ENCODE measurements around the gene CCDC192.

Gene CCDC192

GRCh38 chr5:127909066-127909465 is 205.9 kb downstream of the CCDC192 start:
- no peaks in the 10 kb centered on the region for H3K36me3 ChIP-seq (ENCODE audit: control insufficient read depth in 1 of 2, insufficient read depth in 2 of 2, low read length in 2 of 2)
- H3K4me3 ChIP-seq (ENCODE audit: low read depth in 1 of 2, low read length in 2 of 2), result no peak overlapping the region
- H3K9me3 ChIP-seq (ENCODE audit: control insufficient read depth in 1 of 2, low read length in 2 of 2), result no peaks in the 10 kb centered on the region
- no peak overlapping the region for H3K27ac ChIP-seq (ENCODE audit: low read depth, low read length)
- no peaks in the 10 kb centered on the region for H3K27me3 ChIP-seq (ENCODE audit: control insufficient read depth in 1 of 2, insufficient read depth in 2 of 2, low read length in 2 of 2)
- H3K9ac ChIP-seq (ENCODE audit: low read depth in 1 of 2, low read length in 2 of 2), result peak overlapping the region in 1 of 2 donors; percentile 8
- peaks cover 0 to 20% of the 10 kb centered on the region in 2 donors for H3K4me1 ChIP-seq (ENCODE audit: control insufficient read depth in 1 of 2, insufficient read depth in 2 of 2, low read length in 2 of 2)

- Histone ChIP-seq H3K27ac (ENCODE audit: low read depth, low read length) (no peak overlapping the region), H3K4me3 (ENCODE audit: low read depth in 1 of 2, low read length in 2 of 2) (no peak overlapping the region)
These were observed 206.6 kb downstream of the CCDC192 start for GRCh38 chr5:127909821-127910220.

GRCh38 chr5:127910307-127910956 is 207.2 kb downstream of the CCDC192 start:
- Histone ChIP-seq H3K27ac (ENCODE audit: low read depth, low read length) (no peak overlapping the region), H3K9ac (ENCODE audit: low read depth in 1 of 2, low read length in 2 of 2) (no peak overlapping the region), H3K4me3 (ENCODE audit: low read depth in 1 of 2, low read length in 2 of 2) (no peak overlapping the region), H3K27me3 (ENCODE audit: control insufficient read depth in 1 of 2, insufficient read depth in 2 of 2, low read length in 2 of 2) (no peaks in the 10 kb centered on the region), H3K36me3 (ENCODE audit: control insufficient read depth in 1 of 2, insufficient read depth in 2 of 2, low read length in 2 of 2) (no peaks in the 10 kb centered on the region), H3K9me3 (ENCODE audit: control insufficient read depth in 1 of 2, low read length in 2 of 2) (no peaks in the 10 kb centered on the region), H3K4me1 (ENCODE audit: control insufficient read depth in 1 of 2, insufficient read depth in 2 of 2, low read length in 2 of 2) (peaks cover 0 to 20% of the 10 kb centered on the region in 2 donors)

More at GRCh38 chr5:127909821-127910220, 206.6 kb downstream of the CCDC192 start:
- no peaks in the 10 kb centered on the region for H3K9me3 ChIP-seq (ENCODE audit: control insufficient read depth in 1 of 2, low read length in 2 of 2)
- H3K4me1 ChIP-seq (ENCODE audit: control insufficient read depth in 1 of 2, insufficient read depth in 2 of 2, low read length in 2 of 2), result peaks cover 0 to 20% of the 10 kb centered on the region in 2 donors
- no peaks in the 10 kb centered on the region for H3K36me3 ChIP-seq (ENCODE audit: control insufficient read depth in 1 of 2, insufficient read depth in 2 of 2, low read length in 2 of 2)
- H3K9ac ChIP-seq (ENCODE audit: low read depth in 1 of 2, low read length in 2 of 2), result no peak overlapping the region
- no peaks in the 10 kb centered on the region for H3K27me3 ChIP-seq (ENCODE audit: control insufficient read depth in 1 of 2, insufficient read depth in 2 of 2, low read length in 2 of 2)

- H3K27ac ChIP-seq (ENCODE audit: low read depth, low read length), result no peak overlapping the region
- no peak overlapping the region for H3K9ac ChIP-seq (ENCODE audit: low read depth in 1 of 2, low read length in 2 of 2)
- H3K4me3 ChIP-seq (ENCODE audit: low read depth in 1 of 2, low read length in 2 of 2), result no peak overlapping the region
- H3K27me3 ChIP-seq (ENCODE audit: control insufficient read depth in 1 of 2, insufficient read depth in 2 of 2, low read length in 2 of 2), result no peaks in the 10 kb centered on the region
- no peaks in the 10 kb centered on the region for H3K9me3 ChIP-seq (ENCODE audit: control insufficient read depth in 1 of 2, low read length in 2 of 2)
- H3K4me1 ChIP-seq (ENCODE audit: control insufficient read depth in 1 of 2, insufficient read depth in 2 of 2, low read length in 2 of 2), result peaks cover 2 to 21% of the 10 kb centered on the region in 2 donors
- H3K36me3 ChIP-seq (ENCODE audit: control insufficient read depth in 1 of 2, insufficient read depth in 2 of 2, low read length in 2 of 2), result no peaks in the 10 kb centered on the region
These were observed 208.4 kb downstream of the CCDC192 start for GRCh38 chr5:127911619-127912018.

- H3K27me3 ChIP-seq (ENCODE audit: control insufficient read depth in 1 of 2, insufficient read depth in 2 of 2, low read length in 2 of 2), result no peaks in the 10 kb centered on the region
These were observed 209.2 kb downstream of the CCDC192 start for GRCh38 chr5:127912411-127912810.

GRCh38 chr5:127916885-127917573 is 213.8 kb downstream of the CCDC192 start:
- Histone ChIP-seq H3K36me3 (ENCODE audit: control insufficient read depth in 1 of 2, insufficient read depth in 2 of 2, low read length in 2 of 2) (no peaks in the 10 kb centered on the region), H3K4me1 (ENCODE audit: control insufficient read depth in 1 of 2, insufficient read depth in 2 of 2, low read length in 2 of 2) (peaks cover 4 to 14% of the 10 kb centered on the region in 2 donors), H3K9me3 (ENCODE audit: control insufficient read depth in 1 of 2, low read length in 2 of 2) (no peaks in the 10 kb centered on the region), H3K9ac (ENCODE audit: low read depth in 1 of 2, low read length in 2 of 2) (peak overlapping the region in 1 of 2 donors; percentile 4), H3K27ac (ENCODE audit: low read depth, low read length) (no peak overlapping the region), H3K4me3 (ENCODE audit: low read depth in 1 of 2, low read length in 2 of 2) (peak overlapping the region; percentile 44), H3K27me3 (ENCODE audit: control insufficient read depth in 1 of 2, insufficient read depth in 2 of 2, low read length in 2 of 2) (no peaks in the 10 kb centered on the region)

More at GRCh38 chr5:127912411-127912810, 209.2 kb downstream of the CCDC192 start:
- Histone ChIP-seq H3K36me3 (ENCODE audit: control insufficient read depth in 1 of 2, insufficient read depth in 2 of 2, low read length in 2 of 2) (no peaks in the 10 kb centered on the region), H3K9me3 (ENCODE audit: control insufficient read depth in 1 of 2, low read length in 2 of 2) (no peaks in the 10 kb centered on the region), H3K9ac (ENCODE audit: low read depth in 1 of 2, low read length in 2 of 2) (no peak overlapping the region), H3K4me3 (ENCODE audit: low read depth in 1 of 2, low read length in 2 of 2) (no peak overlapping the region), H3K27ac (ENCODE audit: low read depth, low read length) (no peak overlapping the region), H3K4me1 (ENCODE audit: control insufficient read depth in 1 of 2, insufficient read depth in 2 of 2, low read length in 2 of 2) (peaks cover 10 to 24% of the 10 kb centered on the region in 2 donors)

- Histone ChIP-seq H3K36me3 (ENCODE audit: control insufficient read depth in 1 of 2, insufficient read depth in 2 of 2, low read length in 2 of 2) (no peaks in the 10 kb centered on the region), H3K9ac (ENCODE audit: low read depth in 1 of 2, low read length in 2 of 2) (no peak overlapping the region), H3K27ac (ENCODE audit: low read depth, low read length) (no peak overlapping the region)
These were observed 216.0 kb downstream of the CCDC192 start for GRCh38 chr5:127919006-127919796.

GRCh38 chr5:127919818-127920217 is 216.6 kb downstream of the CCDC192 start:
- Histone ChIP-seq H3K27me3 (ENCODE audit: control insufficient read depth in 1 of 2, insufficient read depth in 2 of 2, low read length in 2 of 2) (no peaks in the 10 kb centered on the region), H3K9me3 (ENCODE audit: control insufficient read depth in 1 of 2, low read length in 2 of 2) (no peaks in the 10 kb centered on the region), H3K36me3 (ENCODE audit: control insufficient read depth in 1 of 2, insufficient read depth in 2 of 2, low read length in 2 of 2) (no peaks in the 10 kb centered on the region), H3K9ac (ENCODE audit: low read depth in 1 of 2, low read length in 2 of 2) (no peak overlapping the region), H3K4me1 (ENCODE audit: control insufficient read depth in 1 of 2, insufficient read depth in 2 of 2, low read length in 2 of 2) (peaks cover 13 to 20% of the 10 kb centered on the region in 2 donors), H3K27ac (ENCODE audit: low read depth, low read length) (no peak overlapping the region), H3K4me3 (ENCODE audit: low read depth in 1 of 2, low read length in 2 of 2) (no peak overlapping the region)

More at GRCh38 chr5:127919006-127919796, 216.0 kb downstream of the CCDC192 start:
- Histone ChIP-seq H3K27me3 (ENCODE audit: control insufficient read depth in 1 of 2, insufficient read depth in 2 of 2, low read length in 2 of 2) (no peaks in the 10 kb centered on the region), H3K4me3 (ENCODE audit: low read depth in 1 of 2, low read length in 2 of 2) (no peak overlapping the region), H3K9me3 (ENCODE audit: control insufficient read depth in 1 of 2, low read length in 2 of 2) (no peaks in the 10 kb centered on the region), H3K4me1 (ENCODE audit: control insufficient read depth in 1 of 2, insufficient read depth in 2 of 2, low read length in 2 of 2) (peaks cover 9 to 15% of the 10 kb centered on the region in 2 donors)

- Histone ChIP-seq H3K27ac (ENCODE audit: low read depth, low read length) (no peak overlapping the region), H3K27me3 (ENCODE audit: control insufficient read depth in 1 of 2, insufficient read depth in 2 of 2, low read length in 2 of 2) (no peaks in the 10 kb centered on the region), H3K4me1 (ENCODE audit: control insufficient read depth in 1 of 2, insufficient read depth in 2 of 2, low read length in 2 of 2) (peaks cover 13 to 20% of the 10 kb centered on the region in 2 donors), H3K36me3 (ENCODE audit: control insufficient read depth in 1 of 2, insufficient read depth in 2 of 2, low read length in 2 of 2) (no peaks in the 10 kb centered on the region), H3K4me3 (ENCODE audit: low read depth in 1 of 2, low read length in 2 of 2) (no peak overlapping the region), H3K9ac (ENCODE audit: low read depth in 1 of 2, low read length in 2 of 2) (no peak overlapping the region), H3K9me3 (ENCODE audit: control insufficient read depth in 1 of 2, low read length in 2 of 2) (no peaks in the 10 kb centered on the region)
These were observed 217.7 kb downstream of the CCDC192 start for GRCh38 chr5:127920936-127921335.

GRCh38 chr5:127922603-127923002 is 219.4 kb downstream of the CCDC192 start:
- H3K27ac ChIP-seq (ENCODE audit: low read depth, low read length), result no peak overlapping the region
- H3K27me3 ChIP-seq (ENCODE audit: control insufficient read depth in 1 of 2, insufficient read depth in 2 of 2, low read length in 2 of 2), result no peaks in the 10 kb centered on the region
- no peaks in the 10 kb centered on the region for H3K36me3 ChIP-seq (ENCODE audit: control insufficient read depth in 1 of 2, insufficient read depth in 2 of 2, low read length in 2 of 2)

More at GRCh38 chr5:127922603-127923002, 219.4 kb downstream of the CCDC192 start:
- no peak overlapping the region for H3K9ac ChIP-seq (ENCODE audit: low read depth in 1 of 2, low read length in 2 of 2)
- H3K4me1 ChIP-seq (ENCODE audit: control insufficient read depth in 1 of 2, insufficient read depth in 2 of 2, low read length in 2 of 2), result peaks cover 16 to 18% of the 10 kb centered on the region in 2 donors
- H3K9me3 ChIP-seq (ENCODE audit: control insufficient read depth in 1 of 2, low read length in 2 of 2), result no peaks in the 10 kb centered on the region
- H3K4me3 ChIP-seq (ENCODE audit: low read depth in 1 of 2, low read length in 2 of 2), result no peak overlapping the region

Measured in duodenal mucosa (tissue), 2 donors.